Urothelium cell line (cell line): ENCODE measurements around the gene DIS3L.
"Not testable (repeated sequence)": the region's sequence is repeated elsewhere in the genome, so short reads cannot be mapped to it uniquely, and the experiment has no call there.

Source experiments
- DNase-seq: peaks from one replicate; pipeline ENCODE4 v3.0.0; 2011; ENCODE audit warnings: low spot score, mixed read lengths
- FAIRE-seq: peaks from 2 replicates; lab custom pipeline; 2011; peaks lifted over from hg19 to GRCh38; lab: Jason Lieb, UNC

The DIS3L gene

DNA sequence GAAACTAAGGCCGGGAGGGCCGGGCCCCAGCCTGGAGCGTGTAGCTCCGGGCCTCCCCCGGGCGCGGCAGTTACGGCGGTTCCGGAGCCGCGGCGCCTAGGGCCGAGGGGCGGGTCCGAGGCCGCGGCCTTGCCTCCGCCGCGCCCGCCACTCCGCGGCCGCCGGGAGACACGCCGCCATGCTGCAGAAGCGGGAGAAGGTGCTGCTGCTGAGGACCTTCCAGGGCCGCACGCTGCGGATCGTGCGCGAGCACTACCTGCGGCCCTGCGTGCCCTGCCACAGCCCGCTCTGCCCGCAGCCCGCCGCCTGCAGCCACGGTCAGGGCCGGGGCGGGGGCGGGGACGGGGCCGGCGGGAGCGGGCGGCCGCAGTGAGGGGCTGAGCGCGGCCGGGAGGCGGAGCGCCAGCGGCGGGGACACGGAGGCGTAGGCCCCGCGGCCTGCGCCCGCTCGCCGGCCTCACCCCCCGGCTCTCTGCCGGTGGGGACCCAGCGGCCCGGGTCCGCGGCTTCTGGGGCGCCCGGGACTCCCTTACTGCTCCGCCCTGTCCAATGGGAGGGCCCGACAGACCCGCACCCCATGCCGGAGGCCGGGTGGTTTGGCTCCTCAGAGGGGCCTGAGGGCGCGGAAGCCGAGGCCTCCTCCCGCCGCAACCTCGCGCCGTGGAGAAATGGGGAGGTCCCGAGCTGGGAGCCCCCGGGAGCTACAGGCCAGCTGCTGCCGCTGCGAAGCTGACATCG lies at the start of gene DIS3L:
TSS of gene DIS3L (plus strand) at position 150 of the 738 bp plus-strand sequence. CDS start at position 179, 29 bp downstream.
- peak; percentile 89 for DNase-seq
- FAIRE-seq: peak; percentile 53

DNA sequence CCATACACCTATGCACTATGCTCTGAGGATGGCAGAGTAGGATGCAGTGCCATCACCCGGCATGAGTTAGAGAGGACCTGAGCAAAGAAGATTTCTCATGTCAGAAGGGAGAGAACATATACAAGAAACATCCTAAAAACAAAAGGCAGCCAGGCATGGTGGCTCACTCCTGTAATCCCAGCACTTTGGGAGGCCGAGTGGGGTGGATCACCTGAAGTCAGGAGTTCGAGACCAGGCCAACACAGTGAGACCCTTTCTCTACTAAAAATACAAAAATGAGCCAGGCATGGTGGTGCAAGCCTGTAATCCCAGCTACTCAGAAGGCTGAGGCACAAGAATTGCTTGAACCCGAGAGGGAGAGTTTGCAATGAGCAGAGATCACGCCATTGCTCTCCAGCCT lies 47.5 kb upstream of the DIS3L start:
- FAIRE-seq, DNase-seq: not testable (repeated sequence)

GRCh38 chr15:66246937-66247336 lies 46.4 kb upstream of the DIS3L start:
- DNase-seq: no peak
- FAIRE-seq: no peak

GRCh38 chr15:66249605-66250174 lies 43.7 kb upstream of the DIS3L start:
- FAIRE-seq: no peak
- DNase-seq: no peak

DNA sequence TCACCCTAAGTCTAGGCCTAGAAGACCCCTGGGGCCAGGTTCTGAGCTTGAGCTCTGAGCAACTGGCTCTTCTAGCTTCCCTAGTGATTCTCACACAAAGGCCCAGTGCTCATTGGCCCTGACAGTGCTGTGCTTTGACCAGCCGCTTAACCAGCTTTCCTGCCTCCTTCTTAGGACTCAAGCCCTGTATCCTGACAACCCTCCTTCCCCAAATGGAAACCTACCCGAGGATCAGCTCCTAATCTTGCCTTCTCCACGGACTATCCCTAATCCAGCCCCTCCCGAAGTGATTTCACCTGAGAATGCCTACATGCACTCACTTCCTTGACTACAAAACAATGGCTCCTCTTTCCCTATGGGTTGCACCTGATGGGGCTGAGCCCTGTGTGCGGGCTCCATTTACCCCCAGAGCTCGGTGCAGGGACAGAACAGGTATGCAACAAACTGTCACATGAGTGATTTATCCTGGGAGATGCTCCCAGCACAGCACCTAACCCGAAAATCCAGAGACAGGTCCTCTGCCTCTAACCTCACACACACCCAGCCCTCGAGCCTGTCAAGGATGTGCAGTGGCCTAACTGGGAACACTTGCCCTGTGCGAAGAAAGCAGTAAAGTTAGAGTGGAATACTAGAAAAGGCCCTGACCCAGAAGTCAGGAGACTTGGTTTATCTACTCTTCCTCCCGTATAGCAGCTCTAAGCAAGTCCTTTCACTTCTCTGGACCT lies 42.1 kb upstream of the DIS3L start:
- DNase-seq (no peak), FAIRE-seq (no peak)

DNA sequence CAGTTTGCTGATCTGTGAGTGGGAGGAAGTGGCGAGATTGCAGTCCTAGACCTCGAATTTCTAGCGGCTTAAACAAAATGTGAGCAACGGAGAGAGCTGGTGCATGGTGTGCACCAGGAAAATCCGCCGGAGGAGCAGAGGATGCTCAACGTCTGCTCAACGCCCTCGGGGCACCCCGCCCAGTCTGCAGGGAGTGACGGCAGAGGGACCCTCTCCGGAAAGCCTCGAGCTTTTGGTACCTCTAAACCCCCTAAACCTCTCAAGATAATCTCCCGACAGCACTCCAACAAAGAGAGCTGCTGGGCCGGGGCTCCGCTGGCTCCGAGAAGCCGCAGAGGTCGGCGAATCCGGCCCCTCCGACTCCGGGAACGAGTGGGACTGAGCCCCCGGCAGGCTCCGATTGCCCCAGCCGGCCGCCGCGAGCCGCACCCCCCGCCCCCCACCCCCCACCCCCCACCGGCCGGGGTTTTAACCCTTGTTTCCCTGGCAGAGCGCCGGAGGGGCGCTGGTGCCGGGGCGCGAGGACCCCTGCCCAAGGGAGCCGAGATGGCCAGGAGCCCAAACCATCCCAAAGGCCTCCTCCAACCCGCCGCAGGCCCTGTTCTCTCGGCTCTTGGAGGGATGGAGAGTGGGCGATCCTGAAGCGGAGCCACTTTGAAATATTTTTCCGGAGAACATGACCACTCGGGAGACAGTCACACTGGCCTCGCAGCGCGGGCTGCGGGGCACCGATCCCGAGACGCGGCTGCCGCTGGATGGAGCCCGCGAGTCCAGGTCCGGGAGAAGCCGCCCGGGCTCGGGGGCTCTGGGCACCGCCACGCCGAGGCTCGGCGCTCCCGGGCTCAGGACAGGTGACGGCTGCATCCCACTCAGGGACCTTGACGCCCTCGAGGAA lies 41.3 kb upstream of the DIS3L start:
- FAIRE-seq (peak; percentile 53), DNase-seq (peak; percentile 93)

- DNase-seq (peak; percentile 69), FAIRE-seq (no peak)
Observed at GRCh38 chr15:66252685-66253417, 40.5 kb upstream of the DIS3L start.

GRCh38 chr15:66253418-66254088 lies 39.8 kb upstream of the DIS3L start, which contains the start of gene MEGF11:
Gene MEGF11 (minus strand): TSS chr15:66253750. CDS start chr15:66128403, 125,347 bp downstream.
- peak; percentile 87 for DNase-seq
- FAIRE-seq: no peak

DNA sequence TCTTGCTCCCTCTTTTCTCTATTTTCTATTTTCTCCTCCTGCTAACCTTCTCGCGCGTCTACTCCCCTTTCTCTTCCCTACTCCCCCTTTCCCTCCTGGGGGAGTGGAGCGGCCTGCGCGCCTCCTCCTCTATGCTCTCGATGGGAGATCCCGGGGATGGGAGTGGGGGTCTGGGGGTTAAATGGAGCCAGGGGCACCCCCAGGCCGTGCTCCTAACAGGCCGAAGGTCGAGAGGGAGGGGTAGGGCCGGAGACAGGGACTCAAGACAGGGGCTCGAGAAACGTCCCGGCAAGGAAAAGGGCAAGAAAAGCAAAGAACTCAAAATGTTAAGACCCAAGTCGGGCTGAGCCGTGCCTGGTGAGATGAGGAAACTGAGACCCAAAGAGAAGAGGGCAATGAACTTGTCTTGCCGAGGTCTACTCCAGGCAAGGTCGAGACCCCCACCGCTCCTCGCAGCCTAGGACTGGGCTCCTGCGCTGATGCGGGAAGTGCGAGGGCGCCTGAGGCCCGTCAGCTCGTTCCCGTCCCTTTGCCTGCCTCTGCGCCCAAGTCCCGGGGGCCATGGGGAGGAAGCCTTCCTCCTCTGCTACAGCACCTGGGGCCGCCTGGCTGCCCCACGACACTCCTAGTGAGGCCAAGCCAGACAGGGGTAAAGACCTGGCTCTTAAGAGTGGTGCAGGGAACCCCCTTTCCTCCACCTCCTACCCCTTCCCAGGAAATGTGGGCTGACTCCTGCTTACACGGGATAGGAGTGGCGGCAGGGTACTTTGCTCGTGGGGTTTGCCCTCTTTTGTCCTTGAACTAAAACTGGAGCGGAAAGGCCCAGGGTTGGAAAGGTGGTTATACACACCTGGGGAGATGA lies 39.0 kb upstream of the DIS3L start:
- DNase-seq (no peak), FAIRE-seq (peak; percentile 27)

DNA sequence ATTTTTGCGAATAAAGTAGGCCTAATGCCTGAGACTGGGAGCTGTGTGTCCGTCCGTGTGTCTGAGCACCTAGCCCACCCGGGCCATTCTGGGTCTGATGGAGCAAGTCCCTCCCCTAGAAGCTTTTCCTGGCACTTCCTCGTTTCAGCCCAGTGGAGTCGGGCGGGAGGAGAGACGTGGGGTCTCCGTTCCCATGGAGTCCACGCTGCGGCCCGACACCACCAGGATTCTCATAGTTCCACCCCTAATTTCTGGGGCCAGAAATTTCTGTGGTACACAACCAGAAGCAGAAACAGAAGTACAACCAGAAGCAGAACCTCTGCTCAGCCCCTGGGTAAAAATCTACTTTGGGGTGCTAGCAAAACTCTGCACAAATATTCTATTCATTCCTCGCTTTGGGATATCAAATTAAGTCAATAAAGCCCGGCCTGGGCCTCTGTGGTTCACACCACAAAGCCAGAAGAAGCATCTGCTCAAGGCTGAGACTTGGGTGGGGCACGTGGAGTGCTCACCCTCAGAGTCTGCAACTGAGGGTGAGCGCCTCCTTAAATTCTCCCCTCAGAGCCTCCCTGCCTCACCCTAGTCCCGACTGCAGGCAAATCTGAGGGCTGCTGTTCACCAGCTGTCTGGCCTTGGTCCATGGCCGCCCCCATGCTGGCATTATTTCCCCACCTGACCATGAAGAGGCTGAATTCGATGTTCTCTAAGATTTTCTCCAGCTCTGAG lies 38.3 kb upstream of the DIS3L start:
- DNase-seq: no peak
- no peak for FAIRE-seq

DNA sequence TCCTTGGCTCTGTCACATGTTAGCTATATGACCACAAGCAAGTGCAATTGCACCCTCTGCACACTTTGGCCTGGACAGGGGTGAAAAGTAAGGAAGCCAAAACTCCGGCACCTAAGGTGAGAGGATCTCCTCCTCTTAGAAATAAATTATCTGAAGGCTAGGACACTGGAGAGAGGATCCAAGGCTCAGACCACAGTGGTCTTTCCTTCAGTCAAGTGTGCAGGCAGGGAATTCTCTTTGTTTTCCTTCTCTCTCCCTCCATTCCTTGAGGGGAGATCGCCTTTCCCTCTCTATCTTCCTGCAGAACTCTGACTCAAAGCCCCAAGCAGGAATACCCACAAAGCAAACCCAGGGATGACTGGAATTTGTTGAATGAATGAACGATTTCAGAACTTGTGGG lies 36.7 kb upstream of the DIS3L start:
- DNase-seq: no peak
- peak; percentile 30 for FAIRE-seq

GRCh38 chr15:66261056-66261455 lies 32.3 kb upstream of the DIS3L start:
- FAIRE-seq: no peak
- no peak for DNase-seq

DNA sequence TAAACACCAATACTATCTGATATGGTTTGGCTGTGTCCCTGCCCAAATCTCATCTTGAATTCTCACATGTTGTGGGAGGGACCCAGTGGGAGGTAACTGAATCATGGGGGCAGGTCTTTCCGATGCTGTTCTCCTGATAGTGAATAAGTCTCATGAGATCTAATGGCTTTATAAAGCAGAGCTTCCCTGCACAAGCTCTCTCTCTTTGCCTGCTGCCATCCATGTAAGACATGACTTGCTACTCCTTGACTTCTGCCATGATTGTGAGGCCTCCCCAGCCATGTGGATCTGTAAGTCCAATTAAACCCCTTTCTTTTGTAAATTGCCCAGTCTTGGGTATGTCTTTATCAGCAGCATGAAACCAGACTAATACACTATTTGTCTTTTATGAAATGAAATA lies 30.5 kb upstream of the DIS3L start:
- not testable (repeated sequence) for DNase-seq, FAIRE-seq

DNA sequence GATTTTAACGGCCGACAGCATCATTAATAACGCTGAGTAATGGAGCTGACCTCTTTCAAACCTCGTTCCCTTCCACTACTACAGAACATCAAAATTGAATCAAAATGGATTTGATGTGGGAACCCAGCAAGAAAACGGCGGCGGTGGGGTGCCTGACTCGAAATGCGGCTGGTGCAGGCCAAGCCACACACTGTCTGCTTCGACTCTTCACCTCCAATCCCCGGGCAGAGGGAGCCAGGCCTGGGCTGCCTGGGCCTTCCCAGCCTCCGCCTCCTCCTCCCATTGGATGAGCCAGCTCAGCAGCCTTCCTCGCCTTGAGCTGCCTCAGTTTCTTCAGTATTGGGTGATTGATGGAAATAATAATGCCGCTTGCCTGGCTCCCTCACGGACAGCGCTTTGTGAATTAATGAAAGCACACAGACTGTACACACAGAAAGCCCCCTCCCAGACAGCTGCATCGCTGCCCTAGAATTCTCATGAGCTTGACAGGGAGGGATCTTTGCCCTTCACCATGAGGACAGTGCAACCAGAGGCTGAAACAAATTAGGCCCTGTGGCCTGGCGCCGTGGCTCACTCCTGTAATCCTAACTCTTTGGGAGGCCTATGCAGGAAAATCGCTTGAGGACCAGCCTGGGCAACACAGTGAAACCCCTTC lies 28.4 kb upstream of the DIS3L start:
- FAIRE-seq (no peak), DNase-seq (no peak)

- DNase-seq (peak; percentile 75), FAIRE-seq (peak; percentile 84)
Observed at GRCh38 chr15:66269326-66270090, 23.9 kb upstream of the DIS3L start.

DNA sequence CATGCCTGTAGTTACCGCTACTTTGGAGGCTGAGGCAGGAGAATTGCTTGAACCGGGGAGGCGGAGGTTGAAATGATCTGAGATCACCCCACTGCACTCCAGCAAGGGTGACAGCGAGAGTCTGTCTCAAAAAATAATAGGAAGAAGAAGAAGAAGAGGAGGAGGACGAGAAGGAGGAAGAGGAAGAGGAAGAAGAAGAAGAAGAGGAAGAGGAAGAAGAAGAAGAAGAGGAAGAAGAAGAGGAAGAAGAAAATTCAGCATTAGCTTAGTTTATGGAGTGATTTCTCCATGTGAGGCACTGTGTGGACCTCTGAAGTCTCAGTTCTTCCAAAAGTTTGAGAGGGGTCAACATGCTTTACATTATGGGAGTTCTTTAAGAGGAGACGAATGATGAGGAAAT lies 22.4 kb upstream of the DIS3L start:
- DNase-seq (no peak), FAIRE-seq (no peak)

GRCh38 chr15:66275352-66275751 lies 18.0 kb upstream of the DIS3L start:
- DNase-seq (no peak), FAIRE-seq (no peak)
